Measurements from ENCODE around the gene CRK. TPM values are rescaled to one million over a fixed set of nuclear protein-coding genes. Genes with fewer than 3 reads are reported as not detected.

Gene CRK
- polyA plus RNA-seq, 1 experiment, result 110 TPM

- H3K27ac ChIP-seq (ENCODE audit: low read depth, low read length), result no peak overlapping the region
- DNase-seq (ENCODE audit: low read depth, low spot score), result no peak
- POLR2A ChIA-PET, result interaction anchor here (0.5 to 1.1 kb wide), 2 partner anchors 28 to 67 kb away, joined by 3 read pairs; partner anchors contain the start of gene YWHAE
- H3K9me3 ChIP-seq (ENCODE audit: control insufficient read depth, insufficient read depth, low read length), result no peaks in the 10 kb centered on the region
- no peaks in the 10 kb centered on the region for H3K27me3 ChIP-seq (ENCODE audit: control insufficient read depth, insufficient read depth, low read length)
- no peak for TF ChIP-seq CTCF (IDR thresholded peaks at IDR 0.05; ENCODE audit: low read depth, low read length)
- H3K4me3 ChIP-seq (ENCODE audit: low read depth, low read length), result no peak overlapping the region
- CTCF ChIA-PET, result no interaction called here
Measured at GRCh38 chr17:1371893-1372590, 84.0 kb downstream of the CRK start.

Other genes starting within 250 kb of the CRK start
- gene BHLHA9, start 185.8 kb downstream of the CRK start, polyA plus RNA-seq (2011; rRNA removed), result not detected in 2 replicates
- gene TRARG1, start 176.6 kb downstream of the CRK start, polyA plus RNA-seq (2011; rRNA removed), result not detected in 2 replicates
- gene YWHAE, start 56.0 kb downstream of the CRK start, polyA plus RNA-seq (2011; rRNA removed), result 884 and 1,187 TPM in 2 replicates
- gene MYO1C, start 36.5 kb upstream of the CRK start, polyA plus RNA-seq (2011; rRNA removed), result 147 and 169 TPM in 2 replicates
- gene INPP5K, start 60.4 kb upstream of the CRK start, polyA plus RNA-seq (2011; rRNA removed), result 23.8 and 25.9 TPM in 2 replicates
- gene PITPNA, start 106.6 kb upstream of the CRK start, polyA plus RNA-seq (2011; rRNA removed), result 47.9 and 53.6 TPM in 2 replicates
- gene SLC43A2, start 172.6 kb upstream of the CRK start, polyA plus RNA-seq (2011; rRNA removed), result 5.3 and 6.8 TPM in 2 replicates
- gene SCARF1, start 189.5 kb upstream of the CRK start, polyA plus RNA-seq (2011; rRNA removed), result 0.17 and 0.20 TPM in 2 replicates
- 5.8 and 9.3 TPM in 2 replicates for gene RILP, start 193.6 kb upstream of the CRK start, polyA plus RNA-seq (2011; rRNA removed)
- 126 and 161 TPM in 2 replicates for gene PRPF8, start 228.6 kb upstream of the CRK start, polyA plus RNA-seq (2011; rRNA removed)